Esophagus muscularis mucosa (tissue), 4 donors: ENCODE measurements around the gene GAGE12D. TPM values are rescaled to one million over a fixed set of nuclear protein-coding genes. Genes with fewer than 3 reads are reported as not detected.
"Not testable (repeated sequence)": the region's sequence is repeated elsewhere in the genome, so short reads cannot be mapped to it uniquely, and the experiment has no call there.

Experiments used
- DNase-seq: peaks from one replicate; pipeline ENCODE4 v3.0.0-alpha.2; 2017; ENCODE audit errors: extremely low spot score
- H3K27ac ChIP-seq, 4 donors: fragments of 200-600 bp; sonication (generic); replicated peaks in 1 of 4; 1 replicate in 3 of 4; 2 replicates in 1 of 4; pipeline ENCODE4 v1.5.1; 2016 to 2019; ENCODE audit warnings: mild to moderate bottlenecking in 1 of 4
- H3K27me3 ChIP-seq, 4 donors: fragments of 200-600 bp; sonication (generic); one replicate each; pipeline versions ENCODE4 v1.5.1 to v1.6.0; 2016 to 2019
- H3K36me3 ChIP-seq, 4 donors: fragments of 200-600 bp; sonication (generic); one replicate each; pipeline ENCODE4 v1.5.1; 2016 to 2019
- H3K4me1 ChIP-seq, 4 donors: fragments of 200-600 bp; sonication (generic); one replicate each; pipeline ENCODE4 v1.5.1; 2016 to 2019
- H3K4me3 ChIP-seq, 4 donors: fragments of 200-600 bp; sonication (generic); 1 replicate in 2 of 4; 2 replicates in 2 of 4; pipeline ENCODE4 v1.5.1; 2016 to 2019; ENCODE audit warnings: mild to moderate bottlenecking in 4 of 4, moderate library complexity in 1 of 4
- H3K9me3 ChIP-seq, 4 donors: fragments of 200-600 bp; sonication (generic); 1 replicate in 3 of 4; 2 replicates in 1 of 4; pipeline ENCODE4 v1.5.1; 2016 to 2019
- WGBS: methylation state at CpG from one replicate; pipeline ENCODE4 v1.1.5; 2018; 5-methylcytosine and 5-hydroxymethylcytosine counted together
- intact Hi-C: fragments of 100-400 bp; cut with DNase I; formaldehyde crosslinking; loops from one replicate; pipeline ENCODE4 v1.15.1; 2023
- total RNA-seq, 4 donors: library from RNA; depleted of rRNA; stranded (reverse); fragments of >200 nt; gene quantifications; one replicate each; pipeline versions ENCODE4 v1.1.0 to v1.2.1, GENCODE V29; 2016

Gene GAGE12D
- total RNA-seq, result not detected

GRCh38 chrX:49541433-49541832 lies at the start of gene GAGE12D:
Gene GAGE12D (plus strand): TSS chrX:49541733. CDS start chrX:49542888, 1,155 bp downstream.
- intact Hi-C loops, H3K4me1 ChIP-seq, H3K36me3 ChIP-seq, DNase-seq, H3K4me3 ChIP-seq, H3K9me3 ChIP-seq, H3K27me3 ChIP-seq, H3K27ac ChIP-seq: not testable (repeated sequence)
- no CpG with 5 or more reads among the region's 16 CpGs for WGBS

GRCh38 chrX:49531877-49532276 lies 9.7 kb upstream of the GAGE12D start, which contains the start of gene GAGE12C:
Gene GAGE12C (plus strand): TSS chrX:49532177. CDS start chrX:49533332, 1,155 bp downstream.
- H3K4me3 ChIP-seq, H3K36me3 ChIP-seq, H3K9me3 ChIP-seq, H3K27me3 ChIP-seq, H3K27ac ChIP-seq, intact Hi-C loops, H3K4me1 ChIP-seq, DNase-seq: not testable (repeated sequence)
- WGBS, result no CpG with 5 or more reads among the region's 16 CpGs

- WGBS, result no CpG with 5 or more reads among the region's 16 CpGs
- H3K27me3 ChIP-seq, DNase-seq, H3K4me3 ChIP-seq, H3K36me3 ChIP-seq, H3K27ac ChIP-seq, H3K4me1 ChIP-seq, intact Hi-C loops, H3K9me3 ChIP-seq: not testable (repeated sequence)
These were observed 9.5 kb downstream of the GAGE12D start, which contains the start of gene GAGE12E for GRCh38 chrX:49550989-49551388. Gene GAGE12E (plus strand): TSS chrX:49551289. CDS start chrX:49552444, 1,155 bp downstream.

- H3K36me3 ChIP-seq, intact Hi-C loops, H3K4me1 ChIP-seq, H3K27me3 ChIP-seq, H3K9me3 ChIP-seq, H3K27ac ChIP-seq, DNase-seq, H3K4me3 ChIP-seq: not testable (repeated sequence)
- WGBS, result no CpG with 5 or more reads among the region's 16 CpGs
These were observed 19.0 kb downstream of the GAGE12D start, which contains the start of gene GAGE12F for GRCh38 chrX:49560542-49560941. Gene GAGE12F (plus strand): TSS chrX:49560842. CDS start chrX:49561997, 1,155 bp downstream.

- intact Hi-C loops, H3K27me3 ChIP-seq, H3K9me3 ChIP-seq, H3K4me1 ChIP-seq, H3K27ac ChIP-seq, H3K4me3 ChIP-seq, DNase-seq, H3K36me3 ChIP-seq: not testable (repeated sequence)
- WGBS, result 95% methylated on average over 4 of the region's 11 CpGs
These were observed 27.2 kb downstream of the GAGE12D start for GRCh38 chrX:49568728-49569127.

- H3K27ac ChIP-seq, H3K27me3 ChIP-seq, intact Hi-C loops, DNase-seq, H3K36me3 ChIP-seq, H3K4me3 ChIP-seq, H3K9me3 ChIP-seq, H3K4me1 ChIP-seq: not testable (repeated sequence)
- 87% methylated on average over 8 of the region's 13 CpGs for WGBS
These were observed 27.6 kb downstream of the GAGE12D start for GRCh38 chrX:49569152-49569551.

GRCh38 chrX:49570100-49570499 lies 28.6 kb downstream of the GAGE12D start, which contains the start of gene GAGE12G:
Gene GAGE12G (plus strand): TSS chrX:49570400. CDS start chrX:49571555, 1,155 bp downstream.
- H3K36me3 ChIP-seq, H3K27ac ChIP-seq, H3K9me3 ChIP-seq, H3K27me3 ChIP-seq, H3K4me1 ChIP-seq, DNase-seq, H3K4me3 ChIP-seq, intact Hi-C loops: not testable (repeated sequence)
- WGBS, result no CpG with 5 or more reads among the region's 16 CpGs

- H3K4me3 ChIP-seq, DNase-seq, intact Hi-C loops, H3K27me3 ChIP-seq, H3K27ac ChIP-seq, H3K36me3 ChIP-seq, H3K9me3 ChIP-seq, H3K4me1 ChIP-seq: not testable (repeated sequence)
- WGBS, result no CpG with 5 or more reads among the region's 16 CpGs
These were observed 38.1 kb downstream of the GAGE12D start, which contains the start of gene GAGE12H for GRCh38 chrX:49579649-49580048. Gene GAGE12H (plus strand): TSS chrX:49579949. CDS start chrX:49581104, 1,155 bp downstream.

- intact Hi-C loops, DNase-seq, H3K36me3 ChIP-seq, H3K4me1 ChIP-seq, H3K27me3 ChIP-seq, H3K27ac ChIP-seq, H3K9me3 ChIP-seq, H3K4me3 ChIP-seq: not testable (repeated sequence)
- no CpG with 5 or more reads among the region's 16 CpGs for WGBS
These were observed 47.7 kb downstream of the GAGE12D start, which contains the start of gene GAGE2A for GRCh38 chrX:49589196-49589595. Gene GAGE2A (plus strand): TSS chrX:49589496. CDS start chrX:49590651, 1,155 bp downstream.

- H3K36me3 ChIP-seq, H3K4me1 ChIP-seq, DNase-seq, H3K27me3 ChIP-seq, H3K27ac ChIP-seq, H3K4me3 ChIP-seq, H3K9me3 ChIP-seq, intact Hi-C loops: not testable (repeated sequence)
- WGBS, result 87% methylated on average over 34 of the region's 37 CpGs
These were observed 48.4 kb downstream of the GAGE12D start for GRCh38 chrX:49589769-49590478.

GRCh38 chrX:49590488-49590887 lies 49.0 kb downstream of the GAGE12D start:
- intact Hi-C loops, H3K27me3 ChIP-seq, H3K4me3 ChIP-seq, H3K9me3 ChIP-seq, H3K27ac ChIP-seq, DNase-seq, H3K4me1 ChIP-seq, H3K36me3 ChIP-seq: not testable (repeated sequence)
- 88% methylated on average over 17 of the region's 17 CpGs for WGBS
